Type B pancreatic cell (in vitro differentiated cells): ENCODE measurements around the gene RNF13. TPM values are rescaled to one million over a fixed set of nuclear protein-coding genes. Genes with fewer than 3 reads are reported as not detected.

Source experiments
- DNase-seq: peaks from one replicate; pipeline ENCODE4 v3.0.0; 2021; ENCODE audit warnings: mixed read lengths; ENCODE audit not compliant: unreplicated experiment; ENCODE audit errors: extremely low spot score
- H3K27ac Mint-ChIP-seq: 2 replicates; pipeline ENCODE4 v1.8.0; 2021; ENCODE audit warnings: mild to moderate bottlenecking, mixed read lengths
- H3K27me3 Mint-ChIP-seq: 2 replicates; pipeline ENCODE4 v1.8.0; 2021; ENCODE audit warnings: mixed read lengths
- H3K36me3 Mint-ChIP-seq: 2 replicates; pipeline ENCODE4 v1.8.0; 2021; ENCODE audit warnings: mixed read lengths
- H3K4me1 Mint-ChIP-seq: one replicate; pipeline ENCODE4 v1.8.0; 2021; ENCODE audit warnings: mixed read lengths; ENCODE audit not compliant: unreplicated experiment
- H3K4me3 Mint-ChIP-seq: 2 replicates; pipeline ENCODE4 v1.8.0; 2021; ENCODE audit warnings: mild to moderate bottlenecking, mixed read lengths
- H3K9me3 Mint-ChIP-seq: 2 replicates; pipeline ENCODE4 v1.8.0; 2021; ENCODE audit warnings: mixed read lengths
- total RNA-seq: library from RNA; stranded (reverse); gene quantifications from 2 replicates; pipeline ENCODE4 v1.2.1, GENCODE V29; 2021; ENCODE audit warnings: low replicate concordance
- TF ChIP-seq, protein P1 (sequence below): fragments of 200-600 bp; sonication (generic); conservative IDR thresholded peaks from 2 replicates; pipeline ENCODE4 v1.5.0; 2021; ENCODE audit warnings: antibody characterized with exemption, mild to moderate bottlenecking

The RNF13 gene
- total RNA-seq, 1 donor from 2014 or later, result 40.6 TPM

DNA sequence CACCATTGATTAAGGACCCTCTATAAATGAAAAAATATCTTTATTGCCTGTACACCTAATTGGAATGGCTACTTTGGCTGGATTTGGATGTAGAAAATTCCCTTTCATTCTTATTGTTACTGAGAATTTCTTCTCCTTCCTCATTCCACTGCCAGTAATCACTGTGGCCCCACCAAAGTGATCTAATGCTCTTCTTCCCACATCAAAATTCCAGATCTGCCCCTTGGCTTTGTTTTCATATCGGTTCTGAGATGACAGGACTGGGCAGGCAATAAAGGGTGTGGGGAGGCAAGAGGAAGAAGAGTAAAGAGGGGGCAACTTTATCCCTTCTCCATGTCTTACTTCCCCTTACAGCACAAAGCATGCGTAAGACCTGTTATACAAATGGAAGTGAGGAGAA lies 22.7 kb upstream of the RNF13 start:
- no peaks in the 10 kb centered on the region for H3K36me3 Mint-ChIP-seq
- H3K27ac Mint-ChIP-seq, result no peak overlapping the region
- no peaks in the 10 kb centered on the region for H3K4me1 Mint-ChIP-seq
- TF ChIP-seq, protein P1, sequence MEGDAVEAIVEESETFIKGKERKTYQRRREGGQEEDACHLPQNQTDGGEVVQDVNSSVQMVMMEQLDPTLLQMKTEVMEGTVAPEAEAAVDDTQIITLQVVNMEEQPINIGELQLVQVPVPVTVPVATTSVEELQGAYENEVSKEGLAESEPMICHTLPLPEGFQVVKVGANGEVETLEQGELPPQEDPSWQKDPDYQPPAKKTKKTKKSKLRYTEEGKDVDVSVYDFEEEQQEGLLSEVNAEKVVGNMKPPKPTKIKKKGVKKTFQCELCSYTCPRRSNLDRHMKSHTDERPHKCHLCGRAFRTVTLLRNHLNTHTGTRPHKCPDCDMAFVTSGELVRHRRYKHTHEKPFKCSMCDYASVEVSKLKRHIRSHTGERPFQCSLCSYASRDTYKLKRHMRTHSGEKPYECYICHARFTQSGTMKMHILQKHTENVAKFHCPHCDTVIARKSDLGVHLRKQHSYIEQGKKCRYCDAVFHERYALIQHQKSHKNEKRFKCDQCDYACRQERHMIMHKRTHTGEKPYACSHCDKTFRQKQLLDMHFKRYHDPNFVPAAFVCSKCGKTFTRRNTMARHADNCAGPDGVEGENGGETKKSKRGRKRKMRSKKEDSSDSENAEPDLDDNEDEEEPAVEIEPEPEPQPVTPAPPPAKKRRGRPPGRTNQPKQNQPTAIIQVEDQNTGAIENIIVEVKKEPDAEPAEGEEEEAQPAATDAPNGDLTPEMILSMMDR, result no peak
- no peak overlapping the region for H3K4me3 Mint-ChIP-seq
- peaks cover 6% of the 10 kb centered on the region for H3K27me3 Mint-ChIP-seq
- no peak for DNase-seq
- H3K9me3 Mint-ChIP-seq, result no peaks in the 10 kb centered on the region

DNA sequence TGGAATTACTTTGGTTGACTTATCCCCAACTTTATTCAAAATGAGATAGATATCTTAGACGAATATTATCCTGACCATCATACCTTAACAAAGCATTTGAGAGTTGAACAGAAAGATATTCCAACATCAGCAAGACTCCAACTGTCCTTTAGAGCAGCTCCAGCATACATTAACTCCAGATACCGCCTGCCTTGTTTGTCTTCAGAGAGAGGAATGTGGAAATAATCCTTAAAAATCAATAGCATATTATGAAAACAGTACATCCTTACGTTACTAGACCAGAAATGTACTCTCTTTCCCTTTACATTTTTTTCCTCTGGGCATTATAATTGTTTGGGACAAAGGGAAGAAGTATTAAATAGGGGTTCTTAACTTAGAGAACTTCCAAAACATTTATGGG lies 22.3 kb upstream of the RNF13 start:
- Mint-ChIP-seq H3K36me3 (no peaks in the 10 kb centered on the region), H3K9me3 (no peaks in the 10 kb centered on the region), H3K4me3 (no peak overlapping the region), H3K27ac (no peak overlapping the region), H3K4me1 (no peaks in the 10 kb centered on the region), H3K27me3 (peaks cover 6% of the 10 kb centered on the region)
- TF ChIP-seq, protein P1, result no peak
- DNase-seq, result no peak

DNA sequence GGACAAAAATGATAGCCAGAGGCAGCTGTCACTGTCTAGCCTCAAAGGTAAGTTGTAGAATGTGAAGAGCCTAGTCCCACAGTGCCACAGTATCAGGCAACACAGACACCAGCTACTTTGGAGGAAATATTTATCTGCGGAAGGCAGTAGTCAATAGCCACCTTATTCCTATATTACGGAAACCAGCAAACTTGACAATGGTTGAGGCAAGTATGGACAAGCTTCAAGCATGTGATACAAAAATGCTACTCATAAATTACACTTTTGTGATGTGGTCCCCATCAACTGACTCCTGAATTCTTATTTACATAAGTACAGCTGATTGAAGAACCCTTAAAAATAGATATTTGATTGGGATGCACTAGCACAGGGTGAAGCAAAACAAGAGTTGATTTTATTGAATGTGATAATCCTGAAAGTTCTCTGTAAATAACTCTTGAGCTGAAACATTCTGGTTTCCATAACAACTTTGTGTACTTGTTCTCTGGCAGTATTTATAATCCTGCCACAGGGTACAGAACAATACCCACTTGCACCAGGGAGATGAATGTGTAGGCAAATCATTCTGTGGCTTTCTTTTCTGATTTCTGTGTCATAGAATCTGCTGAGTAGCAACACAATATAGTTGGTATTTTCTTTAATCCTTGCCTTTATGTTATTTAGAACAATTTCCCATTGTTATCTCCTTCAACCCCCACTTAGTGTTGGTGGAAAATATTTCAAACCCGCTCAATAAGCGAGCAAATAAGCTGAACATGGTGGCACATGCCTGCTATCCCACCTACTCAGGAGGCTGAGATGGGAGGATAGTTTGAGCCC lies 20.4 kb upstream of the RNF13 start, which contains the start of gene ANKUB1:
Gene ANKUB1 (minus strand): TSS at position 103 of the 819 bp plus-strand sequence. CDS start 188 bp downstream, outside the sequence.
- peaks cover 6% of the 10 kb centered on the region for H3K27me3 Mint-ChIP-seq
- TF ChIP-seq, protein P1, result no peak

DNA sequence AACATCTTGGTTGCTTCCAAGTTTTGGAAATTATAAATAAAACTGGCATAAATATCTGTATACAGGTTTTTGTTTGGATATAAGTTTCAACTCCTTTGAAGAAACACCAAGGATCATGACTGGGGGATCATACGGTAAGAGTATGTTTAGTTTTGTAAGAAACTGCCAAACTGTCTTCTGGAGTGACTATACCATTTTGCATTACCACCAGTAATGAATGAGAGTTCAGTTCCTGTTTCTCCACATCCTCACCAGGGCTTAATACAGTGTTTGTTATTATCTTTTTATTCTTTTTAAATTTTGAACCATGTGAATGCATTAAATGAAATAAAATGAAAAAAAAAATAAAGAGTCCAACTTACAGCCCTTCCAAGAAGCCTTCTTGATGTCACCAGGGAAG lies 17.0 kb upstream of the RNF13 start:
- Mint-ChIP-seq H3K36me3 (no peaks in the 10 kb centered on the region), H3K9me3 (no peaks in the 10 kb centered on the region), H3K27ac (no peak overlapping the region), H3K27me3 (peaks cover 3% of the 10 kb centered on the region), H3K4me1 (no peaks in the 10 kb centered on the region), H3K4me3 (no peak overlapping the region)
- DNase-seq, result no peak
- TF ChIP-seq, protein P1, result no peak

More for the DNA sequence above, 20.4 kb upstream of the RNF13 start, which contains the start of gene ANKUB1:
- Mint-ChIP-seq H3K36me3 (no peaks in the 10 kb centered on the region), H3K27ac (no peak within 1 kb of the TSS), H3K4me3 (no peak within 1 kb of the TSS), H3K4me1 (no peaks in the 10 kb centered on the region), H3K9me3 (no peaks in the 10 kb centered on the region)
- no peak for DNase-seq

DNA sequence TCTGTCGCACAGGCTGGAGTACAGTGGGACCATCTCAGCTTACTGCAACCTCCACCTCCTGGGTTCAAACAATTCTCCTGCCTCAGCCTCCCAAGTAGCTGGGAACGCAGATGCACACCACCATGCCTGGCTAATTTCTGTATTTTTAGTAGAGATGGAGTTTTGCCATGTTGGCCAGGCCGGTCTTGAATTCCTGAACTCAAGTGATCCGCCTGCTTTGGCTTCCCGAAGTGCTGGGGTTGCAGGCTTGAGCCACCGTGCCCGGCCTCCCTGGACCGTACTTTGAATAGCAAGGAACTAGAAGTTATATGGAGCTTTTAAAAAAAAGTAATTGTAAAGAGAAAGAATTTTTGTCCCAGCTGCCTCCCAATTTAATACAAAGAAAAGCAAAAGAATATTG lies 12.3 kb upstream of the RNF13 start:
- TF ChIP-seq, protein P1, result no peak

More for the DNA sequence above, 12.3 kb upstream of the RNF13 start:
- H3K4me3 Mint-ChIP-seq, result no peak overlapping the region
- no peaks in the 10 kb centered on the region for H3K9me3 Mint-ChIP-seq
- no peak overlapping the region for H3K27ac Mint-ChIP-seq
- H3K4me1 Mint-ChIP-seq, result no peaks in the 10 kb centered on the region
- DNase-seq, result no peak
- H3K27me3 Mint-ChIP-seq, result peaks cover 3% of the 10 kb centered on the region
- H3K36me3 Mint-ChIP-seq, result no peaks in the 10 kb centered on the region
